GM12878 (cell line): ENCODE data around the gene IFI35. TPM values are rescaled to one million over a fixed set of nuclear protein-coding genes. Genes with fewer than 3 reads are reported as not detected.

Source experiments
- BMI1 ChIP-seq: fragments of 450-650 bp; IDR thresholded peaks from 2 replicates; pipeline ENCODE4 v1.6.1; 2016; ENCODE audit warnings: mild to moderate bottlenecking, moderate library complexity, borderline replicate concordance
- CBFB ChIP-seq: IDR thresholded peaks from 2 replicates; pipeline ENCODE4 v1.6.1; 2016; ENCODE audit warnings: antibody characterized with exemption, low read depth
- EZH2 ChIP-seq: IDR thresholded peaks from 2 replicates; pipeline ENCODE4 v1.6.1; 2012; ENCODE audit warnings: low read depth, mild to moderate bottlenecking, control low read depth, inconsistent platforms, low read length, borderline replicate concordance; ENCODE audit not compliant: control insufficient read depth
- IKZF1 ChIP-seq: fragments of 450-650 bp; conservative IDR thresholded peaks from 2 replicates; pipeline ENCODE4 v1.6.1; 2017; ENCODE audit warnings: antibody characterized with exemption, mild to moderate bottlenecking
- IRF4 ChIP-seq: IDR thresholded peaks from 2 replicates; pipeline ENCODE4 v1.6.1; 2011; ENCODE audit warnings: low read depth, low read length
- JUNB ChIP-seq: IDR thresholded peaks from 2 replicates; pipeline ENCODE4 v1.6.1; 2016; ENCODE audit warnings: antibody characterized with exemption, mild to moderate bottlenecking
- NBN ChIP-seq: fragments of 450-650 bp; IDR thresholded peaks from 2 replicates; pipeline ENCODE4 v1.6.1; 2016
- NFIC ChIP-seq: IDR thresholded peaks from 2 replicates; pipeline ENCODE4 v1.6.1; 2012; ENCODE audit warnings: low read depth, mild to moderate bottlenecking, inconsistent platforms, low read length, moderate library complexity
- NR2C1 ChIP-seq: fragments of 450-650 bp; IDR thresholded peaks from 2 replicates; pipeline ENCODE4 v1.6.1; 2017; ENCODE audit warnings: antibody characterized with exemption, mild to moderate bottlenecking, moderate library complexity
- PML ChIP-seq: IDR thresholded peaks from 2 replicates; pipeline ENCODE4 v1.6.1; 2012; ENCODE audit warnings: low read length, inconsistent platforms
- POLR2A ChIP-seq: IDR thresholded peaks from 2 replicates; pipeline ENCODE4 v1.6.1; 2011; ENCODE audit warnings: low read depth, mild to moderate bottlenecking, low read length
- POLR2AphosphoS2 ChIP-seq: IDR thresholded peaks from 2 replicates; pipeline ENCODE4 v1.6.1; 2011; ENCODE audit warnings: low read depth, mild to moderate bottlenecking, low read length, improper control_type of control experiment, moderate library complexity
- RBBP5 ChIP-seq: fragments of 200-600 bp; sonication (generic); conservative IDR thresholded peaks from 2 replicates; pipeline ENCODE4 v1.6.1; 2016
- RCOR1 ChIP-seq: conservative IDR thresholded peaks from 2 replicates; pipeline ENCODE4 v1.6.1; 2012; ENCODE audit warnings: low read depth, low read length, improper control_type of control experiment
- RUNX3 ChIP-seq: IDR thresholded peaks from 2 replicates; pipeline ENCODE4 v1.6.1; 2012; ENCODE audit warnings: low read length, inconsistent platforms
- SMARCA5 ChIP-seq: fragments of 450-650 bp; IDR thresholded peaks from 2 replicates; pipeline ENCODE4 v1.6.1; 2017; ENCODE audit warnings: mild to moderate bottlenecking
- SPI1 ChIP-seq: IDR thresholded peaks from 2 replicates; pipeline ENCODE4 v1.6.1; 2011; ENCODE audit warnings: low read depth, mild to moderate bottlenecking, low read length, moderate library complexity, borderline replicate concordance; ENCODE audit not compliant: insufficient read depth
- STAT1 ChIP-seq: fragments of 450-650 bp; conservative IDR thresholded peaks from 2 replicates; pipeline ENCODE4 v1.6.1; 2014; ENCODE audit warnings: antibody characterized with exemption, mild to moderate bottlenecking
- YY1 ChIP-seq: IDR thresholded peaks from 2 replicates; pipeline ENCODE4 v1.6.1; 2011; ENCODE audit warnings: low read depth, mild to moderate bottlenecking, low read length
- ZNF24 ChIP-seq: fragments of 450-650 bp; IDR thresholded peaks from 2 replicates; pipeline ENCODE4 v1.6.1; 2017; ENCODE audit warnings: antibody characterized with exemption, mild to moderate bottlenecking
- polyA plus RNA-seq, 11 experiments: library from polyadenylated mRNA; depleted of rRNA in 4 of 11; unstranded in 6 of 11; stranded (reverse) in 5 of 11; fragments of >200 nt; fragmentation: Nextera tagmentation in 4 of 11; fragmentation: Illumina TruSeq in 1 of 11; extraction: Ambion mirVana in 4 of 11; extraction: Trizol in 1 of 11; gene quantifications; 1 replicate in 1 of 11; 2 replicates in 10 of 11; pipeline versions ENCODE4 v1.2.1 to v1.2.3, GENCODE V29; 2011 to 2016; ENCODE audit warnings: inconsistent platforms in 2 of 11, missing spikeins in 2 of 11, low read depth in 1 of 11
- total RNA-seq, 4 experiments: library from RNA; depleted of rRNA in 3 of 4; stranded (reverse); fragments of >200 nt in 3 of 4; fragmentation: Illumina TruSeq in 1 of 4; extraction: Trizol in 1 of 4; gene quantifications; 2 replicates each; pipeline versions ENCODE4 v1.2.1 to v1.2.3, GENCODE V29; 2013 to 2021
- TF ChIP-seq, protein P1 (sequence below): fragments of 450-650 bp; IDR thresholded peaks from 2 replicates; pipeline ENCODE4 v1.6.1; 2017; ENCODE audit warnings: mild to moderate bottlenecking
- TF ChIP-seq, protein P2 (sequence below): fragments of 150-350 bp; IDR thresholded peaks from 2 replicates; pipeline ENCODE4 v1.6.1; 2016; ENCODE audit warnings: low read depth, low read length
- TF ChIP-seq, protein P3 (sequence below): IDR thresholded peaks from 2 replicates; pipeline ENCODE4 v1.6.1; 2011; ENCODE audit warnings: borderline replicate concordance, low read depth, mild to moderate bottlenecking, moderate library complexity, low read length; ENCODE audit not compliant: insufficient read depth, poor library complexity, severe bottlenecking

IFI35 gene
- total and polyA plus RNA-seq, 10 of the 15 experiments (the other 5 are each of a cell fraction or from before 2014, with no cell fraction given) = 18.4 to 92.2 (median 65.3) TPM

GRCh38 chr17:42964161-42964932 lies 42.2 kb upstream of the IFI35 start, which contains the start of gene AARSD1 (continued):
- TF ChIP-seq CBFB = peak; percentile 87
- TF ChIP-seq IRF4 = no peak
- no peak for TF ChIP-seq RBBP5
- TF ChIP-seq, protein P1, sequence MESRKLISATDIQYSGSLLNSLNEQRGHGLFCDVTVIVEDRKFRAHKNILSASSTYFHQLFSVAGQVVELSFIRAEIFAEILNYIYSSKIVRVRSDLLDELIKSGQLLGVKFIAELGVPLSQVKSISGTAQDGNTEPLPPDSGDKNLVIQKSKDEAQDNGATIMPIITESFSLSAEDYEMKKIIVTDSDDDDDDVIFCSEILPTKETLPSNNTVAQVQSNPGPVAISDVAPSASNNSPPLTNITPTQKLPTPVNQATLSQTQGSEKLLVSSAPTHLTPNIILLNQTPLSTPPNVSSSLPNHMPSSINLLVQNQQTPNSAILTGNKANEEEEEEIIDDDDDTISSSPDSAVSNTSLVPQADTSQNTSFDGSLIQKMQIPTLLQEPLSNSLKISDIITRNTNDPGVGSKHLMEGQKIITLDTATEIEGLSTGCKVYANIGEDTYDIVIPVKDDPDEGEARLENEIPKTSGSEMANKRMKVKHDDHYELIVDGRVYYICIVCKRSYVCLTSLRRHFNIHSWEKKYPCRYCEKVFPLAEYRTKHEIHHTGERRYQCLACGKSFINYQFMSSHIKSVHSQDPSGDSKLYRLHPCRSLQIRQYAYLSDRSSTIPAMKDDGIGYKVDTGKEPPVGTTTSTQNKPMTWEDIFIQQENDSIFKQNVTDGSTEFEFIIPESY = no peak
- TF ChIP-seq RCOR1 = no peak
- TF ChIP-seq, protein P2, sequence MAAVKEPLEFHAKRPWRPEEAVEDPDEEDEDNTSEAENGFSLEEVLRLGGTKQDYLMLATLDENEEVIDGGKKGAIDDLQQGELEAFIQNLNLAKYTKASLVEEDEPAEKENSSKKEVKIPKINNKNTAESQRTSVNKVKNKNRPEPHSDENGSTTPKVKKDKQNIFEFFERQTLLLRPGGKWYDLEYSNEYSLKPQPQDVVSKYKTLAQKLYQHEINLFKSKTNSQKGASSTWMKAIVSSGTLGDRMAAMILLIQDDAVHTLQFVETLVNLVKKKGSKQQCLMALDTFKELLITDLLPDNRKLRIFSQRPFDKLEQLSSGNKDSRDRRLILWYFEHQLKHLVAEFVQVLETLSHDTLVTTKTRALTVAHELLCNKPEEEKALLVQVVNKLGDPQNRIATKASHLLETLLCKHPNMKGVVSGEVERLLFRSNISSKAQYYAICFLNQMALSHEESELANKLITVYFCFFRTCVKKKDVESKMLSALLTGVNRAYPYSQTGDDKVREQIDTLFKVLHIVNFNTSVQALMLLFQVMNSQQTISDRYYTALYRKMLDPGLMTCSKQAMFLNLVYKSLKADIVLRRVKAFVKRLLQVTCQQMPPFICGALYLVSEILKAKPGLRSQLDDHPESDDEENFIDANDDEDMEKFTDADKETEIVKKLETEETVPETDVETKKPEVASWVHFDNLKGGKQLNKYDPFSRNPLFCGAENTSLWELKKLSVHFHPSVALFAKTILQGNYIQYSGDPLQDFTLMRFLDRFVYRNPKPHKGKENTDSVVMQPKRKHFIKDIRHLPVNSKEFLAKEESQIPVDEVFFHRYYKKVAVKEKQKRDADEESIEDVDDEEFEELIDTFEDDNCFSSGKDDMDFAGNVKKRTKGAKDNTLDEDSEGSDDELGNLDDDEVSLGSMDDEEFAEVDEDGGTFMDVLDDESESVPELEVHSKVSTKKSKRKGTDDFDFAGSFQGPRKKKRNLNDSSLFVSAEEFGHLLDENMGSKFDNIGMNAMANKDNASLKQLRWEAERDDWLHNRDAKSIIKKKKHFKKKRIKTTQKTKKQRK = no peak
- no peak for TF ChIP-seq EZH2
- TF ChIP-seq, protein P3, sequence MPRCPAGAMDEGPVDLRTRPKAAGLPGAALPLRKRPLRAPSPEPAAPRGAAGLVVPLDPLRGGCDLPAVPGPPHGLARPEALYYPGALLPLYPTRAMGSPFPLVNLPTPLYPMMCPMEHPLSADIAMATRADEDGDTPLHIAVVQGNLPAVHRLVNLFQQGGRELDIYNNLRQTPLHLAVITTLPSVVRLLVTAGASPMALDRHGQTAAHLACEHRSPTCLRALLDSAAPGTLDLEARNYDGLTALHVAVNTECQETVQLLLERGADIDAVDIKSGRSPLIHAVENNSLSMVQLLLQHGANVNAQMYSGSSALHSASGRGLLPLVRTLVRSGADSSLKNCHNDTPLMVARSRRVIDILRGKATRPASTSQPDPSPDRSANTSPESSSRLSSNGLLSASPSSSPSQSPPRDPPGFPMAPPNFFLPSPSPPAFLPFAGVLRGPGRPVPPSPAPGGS = no peak
- peak; percentile 96 for TF ChIP-seq POLR2A
- no peak for TF ChIP-seq BMI1
- peak; percentile 86 for TF ChIP-seq POLR2AphosphoS2
- peak; percentile 5; the same call in 1 of the 2 replicates for TF ChIP-seq SMARCA5
- 0 out of 2 replicates have a peak, but pooled peaks have one; percentile 51 for TF ChIP-seq STAT1
- peak; percentile 86 for TF ChIP-seq PML
- peak; percentile 95 for TF ChIP-seq YY1
- TF ChIP-seq ZNF24 = no peak
- TF ChIP-seq NFIC = no peak
- TF ChIP-seq RUNX3 = peak; percentile 85
- TF ChIP-seq JUNB = no peak
- TF ChIP-seq NBN = peak; percentile 82; the same call in 1 of the 2 replicates
- no peak for TF ChIP-seq SPI1
- peak; percentile 81 for TF ChIP-seq IKZF1
- TF ChIP-seq NR2C1 = peak; percentile 24; the same call in 1 of the 2 replicates
